K562 (cell line): ENCODE results near the gene CRYBB1. TPM values are rescaled to one million over a fixed set of nuclear protein-coding genes. Genes with fewer than 3 reads are reported as not detected.

Source experiments
- ARID1B ChIP-seq: fragments of 450-650 bp; IDR thresholded peaks from 2 replicates; pipeline ENCODE4 v1.6.1; 2016; ENCODE audit warnings: antibody characterized with exemption, mild to moderate bottlenecking, inconsistent platforms
- CC2D1A ChIP-seq: fragments of 450-650 bp; IDR thresholded peaks from 2 replicates; pipeline ENCODE4 v1.6.1; 2017; ENCODE audit warnings: mild to moderate bottlenecking
- E2F3 ChIP-seq: fragments of 250-450 bp; sonication (Bioruptor Pico); IDR thresholded peaks from 2 replicates; pipeline ENCODE4 v1.4.0; 2020; ENCODE audit warnings: mild to moderate bottlenecking
- E2F8 ChIP-seq: fragments of 450-650 bp; IDR thresholded peaks from 2 replicates; pipeline ENCODE4 v1.7.1; 2018; ENCODE audit warnings: mild to moderate bottlenecking, low read depth; ENCODE audit not compliant: partially characterized antibody
- ESRRA ChIP-seq: fragments of 450-650 bp; IDR thresholded peaks from 2 replicates; pipeline ENCODE4 v1.6.1; 2014; ENCODE audit warnings: low read depth, mild to moderate bottlenecking, moderate library complexity, borderline replicate concordance
- JUND ChIP-seq, 2 experiments: IDR thresholded peaks; 2 replicates in 1 of 2; 3 replicates in 1 of 2; pipeline ENCODE4 v1.6.1; 2011; ENCODE audit warnings: borderline replicate concordance in 2 of 2, low read depth in 2 of 2, low read length in 2 of 2, improper control_type of control experiment in 1 of 2, missing biosample characterization in 1 of 2, missing genetic modification characterization in 1 of 2, missing genetic modification reagents in 1 of 2
- MLX ChIP-seq, 2 experiments: fragments of 450-650 bp in 1 of 2; sonication (generic) in 1 of 2; formaldehyde crosslinking; conservative IDR thresholded peaks; 2 replicates each; pipeline versions ENCODE4 v1.4.0 to v1.8.1; 2020 to 2022; ENCODE audit warnings: mild to moderate bottlenecking in 1 of 2, missing genetic modification reagents in 1 of 2
- MYNN ChIP-seq, 2 experiments: sonication (generic); formaldehyde crosslinking in 1 of 2; IDR thresholded peaks; 2 replicates each; pipeline versions ENCODE4 v1.5.0 to v1.6.1; 2016 to 2020; ENCODE audit warnings: antibody characterized with exemption in 1 of 2, missing genetic modification reagents in 1 of 2
- NFATC3 ChIP-seq: fragments of 450-650 bp; IDR thresholded peaks from 2 replicates; pipeline ENCODE4 v1.6.1; 2017; ENCODE audit warnings: mild to moderate bottlenecking
- PTRF ChIP-seq: fragments of 450-650 bp; IDR thresholded peaks from 2 replicates; pipeline ENCODE4 v1.6.1; 2016; ENCODE audit warnings: mild to moderate bottlenecking, missing genetic modification characterization, missing compliant biosample characterization
- STAG1 ChIP-seq: sonication (generic); formaldehyde crosslinking; IDR thresholded peaks from 2 replicates; pipeline ENCODE4 v1.5.0; 2020; ENCODE audit warnings: missing genetic modification reagents, borderline replicate concordance
- TCF3 ChIP-seq: sonication (generic); formaldehyde crosslinking; IDR thresholded peaks from 2 replicates; pipeline ENCODE4 v1.4.0; 2020; ENCODE audit warnings: mild to moderate bottlenecking, missing genetic modification reagents
- XRCC4 ChIP-seq: IDR thresholded peaks from one replicate; pipeline ENCODE4 v1.6.1; 2011; ENCODE audit not compliant: insufficient read depth, insufficient read length; ENCODE audit errors: extremely low read depth
- polyA plus RNA-seq, 8 experiments: library from polyadenylated mRNA; depleted of rRNA in 4 of 8; stranded (reverse) in 5 of 8; unstranded in 3 of 8; fragments of >200 nt; fragmentation: Nextera tagmentation in 2 of 8; fragmentation: Illumina TruSeq in 1 of 8; extraction: Ambion mirVana in 2 of 8; extraction: Trizol in 1 of 8; gene quantifications; 2 replicates each; pipeline versions ENCODE4 v1.2.1 to v1.2.3, GENCODE V29; 2011 to 2014; ENCODE audit warnings: inconsistent platforms in 1 of 8, missing spikeins in 1 of 8
- total RNA-seq, 7 experiments: library from RNA; depleted of rRNA in 6 of 7; stranded (reverse); fragments of >200 nt in 6 of 7; fragmentation: Illumina TruSeq in 2 of 7; extraction: Trizol in 2 of 7; gene quantifications; 2 replicates each; pipeline versions ENCODE4 v1.2.1 to v1.2.3, GENCODE V29; 2011 to 2021; ENCODE audit warnings: low replicate concordance in 1 of 7
- TF ChIP-seq, protein P1 (sequence below): IDR thresholded peaks from 2 replicates; pipeline ENCODE4 v1.6.1; 2011; ENCODE audit not compliant: insufficient read length; ENCODE audit errors: extremely low read depth
- TF ChIP-seq, protein P2 (sequence below), 3 experiments: fragments of 200-800 bp in 1 of 3; sonication (Bioruptor generic) in 1 of 3; sonication (generic) in 1 of 3; formaldehyde crosslinking in 1 of 3; IDR thresholded peaks; 2 replicates each; pipeline versions ENCODE4 v1.6.1 to v1.8.0; 2016 to 2022; ENCODE audit warnings: mild to moderate bottlenecking in 2 of 3, missing compliant biosample characterization in 2 of 3, missing genetic modification characterization in 2 of 3, missing genetic modification reagents in 1 of 3
- TF ChIP-seq, protein P3 (sequence below), 2 experiments: IDR thresholded peaks; 2 replicates each; pipeline ENCODE4 v1.6.1; 2012; ENCODE audit warnings: improper control_type of control experiment in 2 of 2, low read depth in 2 of 2, low read length in 2 of 2, borderline replicate concordance in 1 of 2

The CRYBB1 gene
- total and polyA plus RNA-seq, 9 of the 15 experiments (the other 6 are each of a cell fraction or from before 2014, with no cell fraction given), result 0.16 to 0.45 (median 0.33) TPM; not detected in 2

DNA sequence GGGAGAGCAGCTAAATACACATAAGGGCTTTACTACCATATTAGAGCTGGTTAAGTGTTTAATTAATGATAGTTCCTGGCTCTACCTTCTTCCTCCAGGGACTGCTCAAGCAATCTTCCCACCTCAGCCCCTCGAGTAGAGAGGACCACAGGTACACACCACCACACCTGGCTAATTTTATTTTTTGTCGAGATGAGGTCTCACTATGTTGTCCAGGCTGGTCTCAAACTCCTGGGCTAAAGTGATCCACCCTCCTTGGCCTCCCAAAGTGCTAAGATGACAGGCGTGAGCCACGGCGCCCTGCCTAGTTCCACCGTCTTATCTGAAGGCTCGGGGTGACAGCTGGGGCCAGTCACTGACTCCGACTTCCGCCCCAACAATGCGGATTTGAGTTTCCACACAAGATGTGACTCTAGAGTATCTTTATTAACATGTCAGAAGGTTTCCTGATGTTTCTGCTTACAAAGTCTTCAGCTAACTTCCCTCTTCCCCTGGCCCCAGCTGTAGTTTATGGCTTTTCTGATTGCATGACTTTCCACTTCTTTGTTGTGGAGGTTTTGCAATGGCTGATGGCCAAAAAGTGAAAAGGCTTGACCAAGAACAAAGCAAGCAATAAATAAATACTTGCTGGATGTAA is 44.7 kb downstream of the CRYBB1 start (continued):
- no peak for TF ChIP-seq E2F8
- TF ChIP-seq, protein P1, sequence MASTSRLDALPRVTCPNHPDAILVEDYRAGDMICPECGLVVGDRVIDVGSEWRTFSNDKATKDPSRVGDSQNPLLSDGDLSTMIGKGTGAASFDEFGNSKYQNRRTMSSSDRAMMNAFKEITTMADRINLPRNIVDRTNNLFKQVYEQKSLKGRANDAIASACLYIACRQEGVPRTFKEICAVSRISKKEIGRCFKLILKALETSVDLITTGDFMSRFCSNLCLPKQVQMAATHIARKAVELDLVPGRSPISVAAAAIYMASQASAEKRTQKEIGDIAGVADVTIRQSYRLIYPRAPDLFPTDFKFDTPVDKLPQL, result no peak
- TF ChIP-seq NFATC3, result no peak
- no peak for TF ChIP-seq E2F3 (CRISPR knock-in tag)
- TF ChIP-seq, protein P2, sequence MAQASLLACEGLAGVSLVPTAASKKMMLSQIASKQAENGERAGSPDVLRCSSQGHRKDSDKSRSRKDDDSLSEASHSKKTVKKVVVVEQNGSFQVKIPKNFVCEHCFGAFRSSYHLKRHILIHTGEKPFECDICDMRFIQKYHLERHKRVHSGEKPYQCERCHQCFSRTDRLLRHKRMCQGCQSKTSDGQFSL (CRISPR knock-in tag; IDR thresholded peaks at IDR 0.05), result no peak
- TF ChIP-seq, protein P2 (tag; IDR thresholded peaks at IDR 0.05), result no peak
- no peak for TF ChIP-seq PTRF (tag)
- no peak for TF ChIP-seq ESRRA
- no peak for TF ChIP-seq XRCC4
- no peak for TF ChIP-seq MLX (CRISPR knock-in tag; conservative IDR thresholded peaks at IDR 0.05)
- TF ChIP-seq, protein P3, sequence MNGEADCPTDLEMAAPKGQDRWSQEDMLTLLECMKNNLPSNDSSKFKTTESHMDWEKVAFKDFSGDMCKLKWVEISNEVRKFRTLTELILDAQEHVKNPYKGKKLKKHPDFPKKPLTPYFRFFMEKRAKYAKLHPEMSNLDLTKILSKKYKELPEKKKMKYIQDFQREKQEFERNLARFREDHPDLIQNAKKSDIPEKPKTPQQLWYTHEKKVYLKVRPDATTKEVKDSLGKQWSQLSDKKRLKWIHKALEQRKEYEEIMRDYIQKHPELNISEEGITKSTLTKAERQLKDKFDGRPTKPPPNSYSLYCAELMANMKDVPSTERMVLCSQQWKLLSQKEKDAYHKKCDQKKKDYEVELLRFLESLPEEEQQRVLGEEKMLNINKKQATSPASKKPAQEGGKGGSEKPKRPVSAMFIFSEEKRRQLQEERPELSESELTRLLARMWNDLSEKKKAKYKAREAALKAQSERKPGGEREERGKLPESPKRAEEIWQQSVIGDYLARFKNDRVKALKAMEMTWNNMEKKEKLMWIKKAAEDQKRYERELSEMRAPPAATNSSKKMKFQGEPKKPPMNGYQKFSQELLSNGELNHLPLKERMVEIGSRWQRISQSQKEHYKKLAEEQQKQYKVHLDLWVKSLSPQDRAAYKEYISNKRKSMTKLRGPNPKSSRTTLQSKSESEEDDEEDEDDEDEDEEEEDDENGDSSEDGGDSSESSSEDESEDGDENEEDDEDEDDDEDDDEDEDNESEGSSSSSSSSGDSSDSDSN (IDR thresholded peaks at IDR 0.05; ENCODE audit: borderline replicate concordance in 1 of 2, low read depth in 2 of 2, low read length in 2 of 2), result no peak
- peak; percentile 65 for TF ChIP-seq TCF3
- TF ChIP-seq STAG1, result no peak
- TF ChIP-seq MYNN (IDR thresholded peaks at IDR 0.05), result 0 out of 2 replicates have a peak, but pooled peaks have one; percentile 25
- TF ChIP-seq MYNN (CRISPR knock-in tag; IDR thresholded peaks at IDR 0.05), result no peak
- no peak for TF ChIP-seq CC2D1A
- peak; percentile 71 for TF ChIP-seq ARID1B
- TF ChIP-seq JUND (IDR thresholded peaks at IDR 0.05; ENCODE audit: borderline replicate concordance, low read depth, low read length), result peak; percentile 47; the same call in 1 of the 2 replicates
- no peak; the same call in 2 of the 3 replicates for TF ChIP-seq JUND (tag; IDR thresholded peaks at IDR 0.05; ENCODE audit: borderline replicate concordance, low read depth, low read length)
